ACHN (cell line): ENCODE results near the gene RRAGC.
"Not testable (repeated sequence)": the region's sequence is repeated elsewhere in the genome, so short reads cannot be mapped to it uniquely, and the experiment has no call there.

Experiments
- DNase-seq: peaks from one replicate; pipeline ENCODE4 v3.0.0-alpha.2; 2015
- in situ Hi-C: cut with HindIII; loops from 2 replicates; pipeline ENCODE4 v1.10.0; 2017; ENCODE audit warnings: low sequenced_read_pairs, low pct_ligation_motif_present, low pct_unique_long_range_greater_than_20kb

The RRAGC gene

GRCh38 chr1:38820860-38821259 is 38.7 kb downstream of the RRAGC start:
- in situ Hi-C loops, result loop anchor here (25.0 kb wide), 1 partner anchor 784 kb away; the partner anchor contains the start of gene POU3F1
- DNase-seq, result no peak

DNA sequence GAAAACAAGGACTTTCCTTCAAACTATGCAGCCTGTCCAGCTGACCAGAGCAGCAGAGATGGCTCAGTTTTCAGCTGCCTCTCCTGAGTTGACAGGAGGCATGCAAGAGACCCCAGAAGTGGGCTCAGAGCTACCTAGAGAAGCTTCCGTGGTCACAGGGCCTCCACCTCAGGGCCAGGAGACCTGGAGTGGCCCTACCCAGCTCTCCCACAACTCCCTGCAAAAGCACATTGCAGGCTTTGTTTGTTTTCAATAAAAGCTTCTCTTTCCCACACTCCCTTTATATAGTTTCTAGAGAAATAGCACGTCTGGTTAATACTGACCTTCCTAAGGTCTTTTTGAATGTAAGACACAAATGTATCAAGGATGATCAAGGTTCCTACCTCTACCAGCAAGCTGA is 40.1 kb downstream of the RRAGC start:
- no peak for DNase-seq
- in situ Hi-C loops, result loop anchor here (25.0 kb wide), 1 partner anchor 782 kb away; the partner anchor contains the start of gene POU3F1

DNA sequence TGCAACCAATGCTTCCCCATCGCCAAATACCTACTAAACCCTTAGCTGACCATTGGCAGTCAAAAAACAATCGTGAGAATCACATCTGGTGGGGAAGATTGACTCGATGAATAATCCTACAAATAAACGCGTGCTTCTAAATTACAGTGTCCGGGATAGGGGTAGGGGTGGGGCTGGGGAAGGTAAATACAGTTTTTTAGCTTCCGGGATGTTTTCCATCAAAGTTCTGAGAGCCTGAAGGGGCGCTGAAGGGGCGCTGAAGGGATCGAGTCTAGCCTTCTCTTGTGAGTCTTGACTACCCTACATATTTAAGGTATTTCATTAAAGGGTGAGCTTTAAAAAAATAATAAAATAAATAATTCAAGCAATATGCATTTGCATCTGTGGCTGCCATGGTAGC is 40.5 kb downstream of the RRAGC start:
- DNase-seq, result no peak
- in situ Hi-C loops, result loop anchor here (25.0 kb wide), 1 partner anchor 782 kb away; the partner anchor contains the start of gene POU3F1

DNA sequence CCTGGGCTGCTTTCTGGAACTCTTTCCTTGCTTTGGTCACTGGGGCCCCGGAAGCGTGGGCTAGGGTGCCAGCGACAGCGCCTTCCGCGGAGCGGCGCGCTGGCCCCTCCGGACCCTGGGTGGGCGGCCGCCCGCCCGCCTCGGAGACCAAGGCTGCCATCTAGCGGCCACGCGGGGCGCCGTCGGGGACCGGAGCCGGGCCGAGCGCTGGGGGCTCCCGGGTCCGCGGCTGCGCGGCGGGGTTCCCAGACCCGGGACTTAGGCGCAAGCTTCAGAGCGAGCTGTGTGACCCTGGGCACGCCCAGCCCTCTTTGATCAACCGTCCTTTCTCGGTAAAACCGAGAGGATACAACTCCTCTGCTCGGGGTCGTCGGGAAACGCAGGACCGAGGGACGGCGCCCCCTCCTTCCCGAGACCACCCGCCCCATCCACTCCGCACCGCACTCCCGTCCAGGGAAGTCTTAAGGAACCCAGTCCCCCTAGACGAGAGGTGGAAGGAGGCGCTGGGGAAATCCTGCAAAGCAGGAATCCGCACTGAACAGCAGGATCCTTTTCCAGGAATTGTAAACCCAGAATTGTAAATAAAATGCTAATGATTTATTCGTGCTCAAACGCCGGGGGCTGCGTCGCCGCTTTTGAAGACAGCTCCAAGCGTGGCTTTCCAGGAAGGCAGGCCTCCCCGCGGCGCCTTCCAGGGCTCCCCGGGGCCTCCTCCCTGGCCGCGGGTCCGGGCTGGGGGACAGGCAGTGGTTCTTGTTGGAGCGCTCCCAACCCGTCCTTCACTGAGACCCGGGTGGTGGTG is 41.2 kb downstream of the RRAGC start:
- peak; percentile 17 for DNase-seq
- in situ Hi-C loops, result loop anchor here (25.0 kb wide), 1 partner anchor 781 kb away; the partner anchor contains the start of gene POU3F1

- no peak for DNase-seq
- in situ Hi-C loops, result loop anchor here (25.0 kb wide), 1 partner anchor 780 kb away; the partner anchor contains the start of gene POU3F1
Measured at GRCh38 chr1:38817267-38818174, 42.1 kb downstream of the RRAGC start.

DNA sequence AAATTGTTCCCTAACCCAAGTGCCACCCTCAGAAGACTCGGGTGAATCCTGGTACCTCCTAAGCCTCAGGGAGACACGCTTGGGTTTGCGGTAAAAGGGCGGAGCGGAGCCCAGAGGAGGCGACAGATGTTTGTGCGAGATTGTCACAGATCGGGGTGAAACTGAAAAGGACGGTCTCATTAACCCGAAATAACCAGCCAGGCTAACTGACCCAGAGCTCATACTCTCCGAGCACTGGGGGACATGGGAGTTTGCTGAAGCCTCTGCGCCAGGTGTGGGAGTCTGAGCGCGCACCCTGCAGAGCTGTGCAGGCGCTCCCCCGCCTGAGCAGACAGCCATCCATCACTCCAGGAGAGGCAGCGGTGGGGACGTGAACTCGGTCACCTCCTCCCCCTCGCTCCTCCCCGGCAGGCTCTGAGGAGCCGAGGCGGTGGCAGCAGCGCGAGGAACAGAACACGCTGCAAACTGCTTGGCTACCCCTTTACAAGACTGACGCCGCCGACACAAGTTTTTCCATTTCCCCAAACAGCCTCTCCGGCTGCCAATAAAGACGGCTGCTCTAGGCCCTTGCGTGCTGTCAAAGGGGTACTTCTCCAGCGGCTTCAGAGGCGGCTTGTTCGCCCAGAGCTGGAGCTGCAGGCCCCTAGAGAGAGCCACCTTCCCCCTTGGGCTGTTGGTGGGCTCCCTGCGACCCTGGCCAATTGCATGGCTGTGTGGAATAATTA is 43.5 kb downstream of the RRAGC start:
- DNase-seq, result no peak
- in situ Hi-C loops, result loop anchor here (25.0 kb wide), 1 partner anchor 779 kb away; the partner anchor contains the start of gene POU3F1

GRCh38 chr1:38814984-38815464 is 44.5 kb downstream of the RRAGC start:
- in situ Hi-C loops, result loop anchor here (25.0 kb wide), 1 partner anchor 778 kb away; the partner anchor contains the start of gene POU3F1
- no peak for DNase-seq

GRCh38 chr1:38814444-38814983 is 45.1 kb downstream of the RRAGC start:
- in situ Hi-C loops, result loop anchor here (25.0 kb wide), 1 partner anchor 777 kb away; the partner anchor contains the start of gene POU3F1
- DNase-seq, result no peak

- DNase-seq, result no peak
- in situ Hi-C loops, result loop anchor here (25.0 kb wide), 1 partner anchor 776 kb away; the partner anchor contains the start of gene POU3F1
Measured at GRCh38 chr1:38812981-38813380, 46.6 kb downstream of the RRAGC start.

- in situ Hi-C loops, result loop anchor here (25.0 kb wide), 1 partner anchor 774 kb away; the partner anchor contains the start of gene POU3F1
- DNase-seq, result not testable (repeated sequence)
Measured at GRCh38 chr1:38811466-38811865, 48.1 kb downstream of the RRAGC start.

- in situ Hi-C loops, result loop anchor here (25.0 kb wide), 1 partner anchor 769 kb away; the partner anchor contains the start of gene POU3F1
- DNase-seq, result no peak
Measured at GRCh38 chr1:38806090-38806489, 53.5 kb downstream of the RRAGC start.

DNA sequence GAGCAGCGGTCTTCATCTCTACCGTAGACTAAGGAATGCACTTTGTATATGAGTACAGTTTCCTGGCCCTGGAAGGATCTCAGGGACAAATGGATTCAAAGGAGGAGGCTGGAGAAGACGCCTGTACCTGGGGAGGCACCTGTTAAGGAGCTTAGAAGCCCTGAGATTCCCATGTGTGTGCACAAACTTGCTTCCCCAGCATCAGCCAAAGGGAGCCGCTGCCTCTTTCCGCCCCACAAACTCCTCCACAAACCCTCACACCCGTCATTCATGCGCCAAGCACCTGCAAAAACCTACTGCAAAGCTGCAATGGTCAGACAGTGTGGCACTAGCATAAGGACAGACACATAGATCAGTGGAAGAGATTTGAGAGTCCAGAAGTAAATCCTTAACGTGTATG is 54.5 kb downstream of the RRAGC start:
- in situ Hi-C loops, result loop anchor here (25.0 kb wide), 1 partner anchor 768 kb away; the partner anchor contains the start of gene POU3F1

DNA sequence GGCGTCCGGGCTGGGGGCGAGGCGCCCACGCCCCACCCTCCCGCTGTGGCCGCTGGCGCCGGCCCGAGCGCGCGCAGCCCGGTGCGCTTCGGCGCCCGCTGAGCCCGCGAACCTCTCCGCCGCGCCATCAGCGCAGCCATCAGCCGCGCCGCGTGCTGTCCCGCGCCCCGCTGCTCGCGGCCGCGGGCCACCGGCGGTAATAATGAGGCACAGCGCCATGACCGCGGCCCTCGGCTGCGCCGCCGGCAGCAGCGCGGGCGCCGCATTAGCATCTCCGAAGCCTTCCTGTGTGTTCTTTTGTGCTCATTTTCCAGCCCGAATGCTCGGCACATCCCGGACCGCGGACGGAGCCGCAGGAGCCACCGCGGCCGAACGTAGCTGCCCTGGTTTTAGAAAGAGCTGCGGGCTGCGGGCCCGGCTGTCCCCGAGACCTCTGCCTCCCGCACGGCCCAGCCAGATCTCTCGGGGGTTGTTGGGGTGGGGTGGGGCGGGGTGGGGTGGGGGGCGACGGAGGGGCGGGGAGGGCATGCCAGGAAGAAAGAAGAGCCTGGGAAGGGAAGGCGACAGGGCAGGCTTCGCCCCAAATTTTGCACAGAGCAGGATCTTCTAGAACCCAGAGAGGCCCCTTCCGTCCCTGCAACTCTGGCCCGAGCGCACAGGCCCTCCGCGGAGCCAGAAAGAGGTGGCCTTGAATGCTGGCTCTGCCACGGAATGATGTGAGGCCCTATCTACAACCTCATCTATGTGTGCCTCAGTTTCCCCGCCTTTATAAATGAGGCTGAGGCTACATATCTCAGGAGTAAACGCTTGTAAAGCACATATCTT is 55.3 kb downstream of the RRAGC start:
- no peak for DNase-seq
- in situ Hi-C loops, result loop anchor here (25.0 kb wide), 1 partner anchor 767 kb away; the partner anchor contains the start of gene POU3F1

More for the DNA sequence above, 54.5 kb downstream of the RRAGC start:
- no peak for DNase-seq

DNA sequence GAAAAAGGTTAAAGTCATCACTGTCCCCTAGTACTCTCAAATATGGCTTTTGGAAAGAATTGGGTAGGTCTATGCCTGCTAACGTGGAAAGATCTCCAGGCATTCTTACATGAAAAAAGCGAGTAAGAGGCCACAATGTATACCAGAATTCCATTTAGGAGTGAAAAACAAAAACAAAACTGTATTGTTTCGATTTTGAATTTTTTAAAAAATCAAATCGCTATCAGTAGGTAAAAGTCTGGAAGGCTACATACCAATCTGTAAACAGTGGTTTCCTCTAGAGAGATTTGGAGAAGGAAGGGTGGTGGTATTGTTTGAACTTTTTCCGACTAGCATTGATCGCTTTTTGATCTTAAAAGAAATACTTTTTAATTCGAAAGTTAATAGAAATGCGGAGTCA is 55.9 kb downstream of the RRAGC start:
- in situ Hi-C loops, result loop anchor here (25.0 kb wide), 1 partner anchor 766 kb away; the partner anchor contains the start of gene POU3F1
- DNase-seq, result no peak

GRCh38 chr1:38800720-38801671 is 58.6 kb downstream of the RRAGC start:
- DNase-seq, result no peak
- in situ Hi-C loops, result loop anchor here (25.0 kb wide), 1 partner anchor 764 kb away; the partner anchor contains the start of gene POU3F1
